Stomach (tissue), 9 donors: ENCODE results near the gene SOAT2. TPM values are rescaled to one million over a fixed set of nuclear protein-coding genes. Genes with fewer than 3 reads are reported as not detected.

ENCODE experiments used
- DNase-seq, 2 donors: peaks; one replicate each; pipeline versions ENCODE4 v3.0.0 to v3.0.0-alpha.2; 2013 to 2019
- H3K27ac ChIP-seq, 5 donors: fragments of 200-600 bp in 4 of 5; sonication (generic) in 4 of 5; one replicate each; pipeline ENCODE4 v1.5.1; 2013 to 2019; ENCODE audit warnings: mild to moderate bottlenecking in 1 of 5, moderate library complexity in 1 of 5
- H3K27me3 ChIP-seq, 3 donors: fragments of 200-600 bp; sonication (generic); one replicate each; pipeline ENCODE4 v1.5.1; 2017 to 2019; ENCODE audit warnings: mixed run types in 1 of 3
- H3K36me3 ChIP-seq, 4 donors: fragments of 200-600 bp; sonication (generic); 1 replicate in 3 of 4; 2 replicates in 1 of 4; pipeline ENCODE4 v1.5.1; 2016 to 2019
- H3K4me1 ChIP-seq, 4 donors: fragments of 200-600 bp; sonication (generic); one replicate each; pipeline ENCODE4 v1.5.1; 2016 to 2019
- H3K4me3 ChIP-seq, 4 donors: fragments of 200-600 bp; sonication (generic) in 3 of 4; one replicate each; pipeline ENCODE4 v1.5.1; 2016 to 2019; ENCODE audit warnings: mild to moderate bottlenecking in 1 of 4
- H3K9me3 ChIP-seq, 4 donors: fragments of 200-600 bp; sonication (generic); one replicate each; pipeline ENCODE4 v1.5.1; 2016 to 2019
- CTCF ChIP-seq, 7 experiments: fragments of 450-650 bp in 4 of 7; fragments of 200-600 bp in 3 of 7; sonication (generic) in 3 of 7; IDR thresholded peaks; one replicate each; pipeline ENCODE4 v1.5.1; 2016 to 2019; ENCODE audit warnings: antibody characterized with exemption in 7 of 7, control low read depth in 2 of 7, mild to moderate bottlenecking in 1 of 7
- EP300 ChIP-seq: sonication (generic); formaldehyde crosslinking; IDR thresholded peaks from one replicate; pipeline ENCODE4 v1.6.1; 2017; ENCODE audit warnings: antibody characterized with exemption
- POLR2A ChIP-seq, 4 donors: fragments of 450-650 bp; IDR thresholded peaks; one replicate each; pipeline ENCODE4 v1.6.1; 2016; ENCODE audit warnings: antibody characterized with exemption in 4 of 4, control low read depth in 2 of 4, mild to moderate bottlenecking in 1 of 4, moderate library complexity in 1 of 4
- POLR2AphosphoS5 ChIP-seq, 3 donors: sonication (generic); formaldehyde crosslinking; IDR thresholded peaks; one replicate each; pipeline ENCODE4 v1.6.1; 2016; ENCODE audit warnings: antibody characterized with exemption in 3 of 3
- WGBS, 5 donors: extraction: QIAGEN DNeasy Blood & Tissue Kit in 3 of 5; methylation state at CpG; one replicate each; pipeline versions ENCODE4 v1.1.5 to v1.1.7; 2013 to 2018; 5-methylcytosine and 5-hydroxymethylcytosine counted together
- intact Hi-C: fragments of 100-400 bp; cut with DNase I; formaldehyde crosslinking; loops from one replicate; pipeline ENCODE4 v1.15.1; 2023; ENCODE audit warnings: low total_unique reads
- polyA plus RNA-seq, 3 donors: library from polyadenylated mRNA; stranded (reverse); fragments of 200-250 nt; gene quantifications; one replicate each; pipeline ENCODE4 v1.2.3, GENCODE V29; 2013
- total RNA-seq, 5 donors: library from RNA; depleted of rRNA; stranded (reverse); fragments of >200 nt; gene quantifications; one replicate each; pipeline versions ENCODE4 v1.1.0 to v1.2.3, GENCODE V29; 2014 to 2016
- donor health status: healthy with polysubstance abuse.
- donor health status: Bipolar disorder and iron deficiency.
- donor health status: healthy.

The SOAT2 gene
- total and polyA plus RNA-seq, 8 donors = 0.28 to 0.92 TPM; not detected in 6

DNA sequence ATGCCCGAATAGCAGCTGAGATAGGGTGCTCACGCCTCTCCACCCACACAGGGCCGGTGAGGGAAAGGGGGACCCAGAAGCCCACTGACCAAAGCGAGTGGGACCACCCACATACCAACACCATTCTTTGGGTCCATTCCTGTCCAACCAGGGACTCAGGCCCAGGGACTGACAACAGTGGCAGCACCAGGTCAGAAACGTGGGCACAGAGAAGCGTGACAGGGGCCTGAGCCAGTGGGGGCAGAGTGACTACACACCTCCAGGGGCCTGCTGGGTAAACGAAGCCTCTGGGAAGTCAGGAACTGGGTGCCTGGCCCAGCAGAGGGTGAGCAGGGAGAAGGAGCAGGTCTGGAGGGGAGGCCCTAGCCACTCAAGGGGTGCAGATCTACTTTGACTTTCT is 37.8 kb upstream of the SOAT2 start:
- Histone ChIP-seq H3K4me1 (peaks cover 36 to 86% (median 61%) of the 10 kb centered on the region in 4 donors), H3K9me3 (no peaks in the 10 kb centered on the region), H3K27me3 (no peaks in the 10 kb centered on the region), H3K36me3 (peaks cover 47 to 100% (median 94%) of the 10 kb centered on the region in 4 donors), H3K27ac (peak overlapping the region in 4 of 5 donors; percentile 29 to 81 (median 72)), H3K4me3 (no peak overlapping the region)
- peak in 1 of 2 donors; percentile 19 for DNase-seq
- intact Hi-C loops = loop anchor here (5.0 kb wide), 2 partner anchors 37 to 132 kb away; partner anchors contain the start of gene SOAT2
- TF ChIP-seq EP300 = no peak
- TF ChIP-seq POLR2AphosphoS5 (IDR thresholded peaks at IDR 0.05) = no peak
- TF ChIP-seq CTCF (IDR thresholded peaks at IDR 0.05) = no peak
- TF ChIP-seq POLR2A (IDR thresholded peaks at IDR 0.05) = no peak
- 68 to 84% (median 79%) methylated on average over 5 to 7 of the region's 7 CpGs for WGBS, 5 donors

GRCh38 chr12:53065975-53066931 is 37.0 kb upstream of the SOAT2 start:
- Histone ChIP-seq H3K4me1 (peaks cover 34 to 86% (median 60%) of the 10 kb centered on the region in 4 donors), H3K36me3 (peaks cover 44 to 100% (median 95%) of the 10 kb centered on the region in 4 donors), H3K27ac (peak overlapping the region; percentile 1 to 81 (median 69)), H3K4me3 (no peak overlapping the region), H3K9me3 (no peaks in the 10 kb centered on the region), H3K27me3 (no peaks in the 10 kb centered on the region)
- WGBS, 5 donors = 38 to 45% (median 42%) methylated on average over 24 of the region's 24 CpGs
- intact Hi-C loops = loop anchor here (5.0 kb wide), 2 partner anchors 36 to 131 kb away; partner anchors contain the start of gene SOAT2
- peak in 6 of 7 experiments; percentile 7 to 92 (median 86) for TF ChIP-seq CTCF (IDR thresholded peaks at IDR 0.05)
- TF ChIP-seq POLR2A (IDR thresholded peaks at IDR 0.05) = no peak
- TF ChIP-seq POLR2AphosphoS5 (IDR thresholded peaks at IDR 0.05) = peak in 2 of 3 donors; percentile 45 to 80
- no peak for TF ChIP-seq EP300
- DNase-seq = peak; percentile 84 to 93

GRCh38 chr12:53067074-53067992 is 36.0 kb upstream of the SOAT2 start:
- Histone ChIP-seq H3K9me3 (no peaks in the 10 kb centered on the region), H3K4me3 (no peak overlapping the region), H3K36me3 (peaks cover 36 to 100% (median 98%) of the 10 kb centered on the region in 4 donors), H3K27ac (peak overlapping the region in 3 of 5 donors; percentile 52 to 81 (median 67)), H3K27me3 (no peaks in the 10 kb centered on the region), H3K4me1 (peaks cover 34 to 86% (median 60%) of the 10 kb centered on the region in 4 donors)
- TF ChIP-seq POLR2AphosphoS5 (IDR thresholded peaks at IDR 0.05) (no peak), CTCF (IDR thresholded peaks at IDR 0.05) (no peak), EP300 (no peak), POLR2A (IDR thresholded peaks at IDR 0.05) (no peak)
- intact Hi-C loops = loop anchor here (5.0 kb wide), 2 partner anchors 35 to 130 kb away; partner anchors contain the start of gene SOAT2
- DNase-seq = peak; percentile 11 to 16
- WGBS, 5 donors = 73 to 85% (median 79%) methylated on average over 7 of the region's 7 CpGs
